Measurements from ENCODE around the gene RBM8A.

RBM8A gene

GRCh38 chr1:145960468-145961108, 33.3 kb upstream of the RBM8A start:
- no peak for TF ChIP-seq RARB (CRISPR knock-in tag; IDR thresholded peaks at IDR 0.05)
- TF ChIP-seq CREB5 (CRISPR knock-in tag; IDR thresholded peaks at IDR 0.05; ENCODE audit: low read depth): no peak
- no peak for TF ChIP-seq TOX (CRISPR knock-in tag; IDR thresholded peaks at IDR 0.05; ENCODE audit: borderline replicate concordance)
- no peak for TF ChIP-seq ESRRG (CRISPR knock-in tag; IDR thresholded peaks at IDR 0.05)
- no peak for TF ChIP-seq PPARA (CRISPR knock-in tag; IDR thresholded peaks at IDR 0.05; ENCODE audit: borderline replicate concordance)
- TF ChIP-seq PATZ1 (CRISPR knock-in tag; IDR thresholded peaks at IDR 0.05; ENCODE audit: borderline replicate concordance): no peak
- no peak for TF ChIP-seq ISL1 (CRISPR knock-in tag; IDR thresholded peaks at IDR 0.05)
- TF ChIP-seq TCF4 (CRISPR knock-in tag; IDR thresholded peaks at IDR 0.05; ENCODE audit: borderline replicate concordance): no peak
- TF ChIP-seq CSRNP3 (CRISPR knock-in tag; IDR thresholded peaks at IDR 0.05): no peak
- no peak for TF ChIP-seq SNAI2 (CRISPR knock-in tag; IDR thresholded peaks at IDR 0.05)
- TF ChIP-seq ARNTL (CRISPR knock-in tag; IDR thresholded peaks at IDR 0.05; ENCODE audit: borderline replicate concordance, low read depth): no peak
- TF ChIP-seq ZNF8 (CRISPR knock-in tag; IDR thresholded peaks at IDR 0.05): no peak
- no peak for TF ChIP-seq TSHZ2 (CRISPR knock-in tag; IDR thresholded peaks at IDR 0.05)
- TF ChIP-seq OSR1 (CRISPR knock-in tag; IDR thresholded peaks at IDR 0.05): no peak
- TF ChIP-seq ZNF565 (CRISPR knock-in tag; conservative IDR thresholded peaks at IDR 0.05; ENCODE audit: low read depth): no peak
- TF ChIP-seq CSDC2 (CRISPR knock-in tag; IDR thresholded peaks at IDR 0.05): no peak
- no peak for TF ChIP-seq ZNF70 (CRISPR knock-in tag; IDR thresholded peaks at IDR 0.05)
- no peak for TF ChIP-seq BACH2 (CRISPR knock-in tag; IDR thresholded peaks at IDR 0.05; ENCODE audit: borderline replicate concordance)
- peak; percentile 52 for ATAC-seq

- ATAC-seq: no peak
- TF ChIP-seq TCF4 (CRISPR knock-in tag; IDR thresholded peaks at IDR 0.05; ENCODE audit: borderline replicate concordance) (no peak), ZNF565 (CRISPR knock-in tag; conservative IDR thresholded peaks at IDR 0.05; ENCODE audit: low read depth) (no peak), OSR1 (CRISPR knock-in tag; IDR thresholded peaks at IDR 0.05) (no peak), ZC3H10 (CRISPR knock-in tag; IDR thresholded peaks at IDR 0.05) (no peak), ZFP3 (CRISPR knock-in tag; IDR thresholded peaks at IDR 0.05) (no peak), TSHZ2 (CRISPR knock-in tag; IDR thresholded peaks at IDR 0.05) (no peak), ISL1 (CRISPR knock-in tag; IDR thresholded peaks at IDR 0.05) (no peak), CREB5 (CRISPR knock-in tag; IDR thresholded peaks at IDR 0.05; ENCODE audit: low read depth) (no peak), POU6F1 (CRISPR knock-in tag; IDR thresholded peaks at IDR 0.05; ENCODE audit: borderline replicate concordance, low read depth) (no peak)
Observed at GRCh38 chr1:145959957-145960467, 32.7 kb upstream of the RBM8A start.

Data from SK-N-SH treated with all-trans-retinoic acid at 6 μM for 48 hours (cell line).